ENCODE data around the gene EIF4E3.

The EIF4E3 gene

DNA sequence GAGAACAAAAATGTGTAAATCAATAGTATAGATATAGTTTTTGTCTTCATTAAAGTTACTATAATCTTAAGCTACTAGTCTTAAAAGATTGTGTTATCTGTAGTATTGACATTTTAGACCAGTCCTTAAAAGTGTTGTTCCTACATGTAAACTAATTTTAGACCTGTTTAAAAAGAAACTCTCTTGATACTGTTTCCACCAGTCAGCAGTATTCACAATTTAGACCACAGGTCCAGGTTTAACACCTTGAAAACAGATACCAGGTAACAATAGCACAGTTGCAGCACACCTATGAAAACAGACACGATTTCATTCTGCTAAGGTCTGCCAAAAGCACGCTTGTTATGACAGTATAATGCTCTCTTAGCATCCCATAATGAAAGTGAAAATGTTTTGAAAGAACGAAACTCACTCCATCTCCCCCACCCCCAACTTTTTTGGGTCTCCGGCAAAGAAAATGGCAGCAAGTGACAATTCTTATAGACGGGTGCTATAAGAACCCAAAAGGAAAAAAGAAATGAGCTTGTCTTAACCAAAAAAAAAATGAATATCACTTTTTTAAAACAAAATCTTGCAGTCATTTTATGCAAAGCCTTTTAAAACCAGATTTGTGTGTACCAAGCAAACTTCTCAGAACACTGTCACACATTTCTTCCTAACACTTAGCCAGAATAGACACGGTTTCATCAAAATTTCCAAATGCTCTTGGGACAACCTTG, 1.6 kb downstream of the EIF4E3 start:
- H3K4me3 ChIP-seq (ENCODE audit: low read length): no peak overlapping the region
- no peak for DNase-seq (ENCODE audit: low read depth)
- TF ChIP-seq, protein P1, sequence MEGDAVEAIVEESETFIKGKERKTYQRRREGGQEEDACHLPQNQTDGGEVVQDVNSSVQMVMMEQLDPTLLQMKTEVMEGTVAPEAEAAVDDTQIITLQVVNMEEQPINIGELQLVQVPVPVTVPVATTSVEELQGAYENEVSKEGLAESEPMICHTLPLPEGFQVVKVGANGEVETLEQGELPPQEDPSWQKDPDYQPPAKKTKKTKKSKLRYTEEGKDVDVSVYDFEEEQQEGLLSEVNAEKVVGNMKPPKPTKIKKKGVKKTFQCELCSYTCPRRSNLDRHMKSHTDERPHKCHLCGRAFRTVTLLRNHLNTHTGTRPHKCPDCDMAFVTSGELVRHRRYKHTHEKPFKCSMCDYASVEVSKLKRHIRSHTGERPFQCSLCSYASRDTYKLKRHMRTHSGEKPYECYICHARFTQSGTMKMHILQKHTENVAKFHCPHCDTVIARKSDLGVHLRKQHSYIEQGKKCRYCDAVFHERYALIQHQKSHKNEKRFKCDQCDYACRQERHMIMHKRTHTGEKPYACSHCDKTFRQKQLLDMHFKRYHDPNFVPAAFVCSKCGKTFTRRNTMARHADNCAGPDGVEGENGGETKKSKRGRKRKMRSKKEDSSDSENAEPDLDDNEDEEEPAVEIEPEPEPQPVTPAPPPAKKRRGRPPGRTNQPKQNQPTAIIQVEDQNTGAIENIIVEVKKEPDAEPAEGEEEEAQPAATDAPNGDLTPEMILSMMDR (IDR thresholded peaks at IDR 0.05; ENCODE audit: insufficient read depth, low read depth, low read length, missing control alignments): no peak

DNA sequence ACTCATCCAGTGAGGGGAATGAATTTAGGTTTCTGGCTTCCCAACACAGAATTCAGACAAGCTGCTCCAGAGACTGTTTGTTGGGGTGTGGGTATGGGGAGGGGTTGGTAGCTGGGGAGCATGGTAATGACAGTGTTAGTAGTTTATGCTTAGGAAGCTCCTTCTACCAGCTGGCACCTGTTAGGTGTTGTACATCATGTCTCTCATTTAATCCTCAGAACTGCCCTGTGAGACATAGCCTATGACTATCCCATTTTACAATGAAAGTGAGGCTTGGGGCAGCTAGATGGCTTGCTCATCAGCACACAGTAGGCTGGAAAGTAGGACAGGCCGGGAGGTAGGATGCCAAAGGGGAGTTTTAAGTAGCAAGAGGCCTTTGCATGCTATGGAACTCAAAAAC, 2.5 kb downstream of the EIF4E3 start:
- TF ChIP-seq, protein P1 (IDR thresholded peaks at IDR 0.05; ENCODE audit: insufficient read depth, low read depth, low read length, missing control alignments): no peak
- H3K4me3 ChIP-seq (ENCODE audit: low read length): no peak overlapping the region
- DNase-seq (ENCODE audit: low read depth): no peak

DNA sequence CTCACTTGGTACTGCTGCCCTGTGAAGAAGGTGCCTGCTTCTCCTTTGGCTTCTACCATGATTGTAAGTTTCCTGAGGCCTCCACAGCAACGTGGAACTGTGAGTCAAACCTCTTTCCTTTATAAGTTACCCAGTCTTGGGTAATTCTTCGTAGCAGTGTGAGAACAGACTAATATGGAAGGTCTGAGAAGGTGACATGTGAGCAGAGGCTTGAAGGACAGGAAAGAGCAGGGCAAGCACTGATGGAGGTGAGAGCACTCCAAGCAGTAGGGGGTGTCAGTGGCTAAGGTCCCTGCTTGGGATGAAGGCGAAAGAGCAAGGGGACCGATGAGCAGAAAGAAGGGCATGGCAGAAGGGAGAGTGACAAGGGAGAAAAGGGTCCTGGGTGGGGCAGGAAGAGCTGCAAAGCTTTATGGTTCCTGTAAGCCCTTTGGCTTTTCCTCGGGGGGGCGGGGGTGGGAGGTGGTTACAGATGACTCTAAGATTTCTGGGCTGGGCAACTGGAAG, 3.5 kb downstream of the EIF4E3 start:
- DNase-seq (ENCODE audit: low read depth): no peak
- no peak overlapping the region for H3K4me3 ChIP-seq (ENCODE audit: low read length)
- TF ChIP-seq, protein P1 (IDR thresholded peaks at IDR 0.05; ENCODE audit: insufficient read depth, low read depth, low read length, missing control alignments): no peak

DNA sequence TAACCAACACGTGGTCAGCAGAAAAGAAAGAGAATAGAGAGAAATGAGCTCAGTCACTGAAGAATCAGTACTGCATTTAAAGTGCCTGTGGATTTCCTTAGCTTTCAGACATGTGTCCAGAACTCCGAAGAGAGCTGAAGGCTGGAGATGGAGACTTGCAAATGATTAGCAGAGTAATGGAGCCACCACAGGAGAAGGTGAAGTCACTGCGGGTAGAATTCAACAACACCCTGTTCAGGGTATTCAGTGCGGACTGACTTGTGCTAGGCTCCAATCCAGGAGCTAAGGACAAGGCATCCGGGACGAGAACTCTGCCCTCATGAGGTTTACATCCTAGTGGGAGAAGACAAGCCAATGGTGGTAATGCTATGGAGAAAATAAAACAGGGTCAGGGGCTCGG, 4.2 kb downstream of the EIF4E3 start:
- H3K4me3 ChIP-seq (ENCODE audit: low read length): no peak overlapping the region
- no peak for DNase-seq (ENCODE audit: low read depth)
- TF ChIP-seq, protein P1 (IDR thresholded peaks at IDR 0.05; ENCODE audit: insufficient read depth, low read depth, low read length, missing control alignments): no peak

DNA sequence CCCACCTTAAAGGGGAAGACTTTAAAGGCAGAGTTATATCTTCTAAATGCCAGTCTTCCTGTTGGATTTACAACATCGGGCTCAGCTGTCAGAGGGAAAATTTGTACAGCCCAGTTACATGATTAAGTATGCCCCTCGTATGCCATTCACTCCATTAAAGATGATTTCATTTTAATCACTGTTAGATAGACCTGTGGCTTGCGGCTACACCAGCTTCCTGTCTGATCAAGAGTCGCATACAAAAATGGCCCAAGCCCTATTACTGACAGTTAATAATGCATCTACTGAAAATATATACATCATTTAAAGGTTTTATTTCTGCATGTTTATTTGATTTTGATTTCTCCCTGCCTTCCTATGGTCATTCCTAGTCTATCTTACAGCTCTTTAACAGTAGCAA, 7.1 kb downstream of the EIF4E3 start:
- DNase-seq (ENCODE audit: low read depth): no peak
- H3K4me3 ChIP-seq (ENCODE audit: low read length): no peak overlapping the region
- TF ChIP-seq, protein P1 (IDR thresholded peaks at IDR 0.05; ENCODE audit: insufficient read depth, low read depth, low read length, missing control alignments): no peak

DNA sequence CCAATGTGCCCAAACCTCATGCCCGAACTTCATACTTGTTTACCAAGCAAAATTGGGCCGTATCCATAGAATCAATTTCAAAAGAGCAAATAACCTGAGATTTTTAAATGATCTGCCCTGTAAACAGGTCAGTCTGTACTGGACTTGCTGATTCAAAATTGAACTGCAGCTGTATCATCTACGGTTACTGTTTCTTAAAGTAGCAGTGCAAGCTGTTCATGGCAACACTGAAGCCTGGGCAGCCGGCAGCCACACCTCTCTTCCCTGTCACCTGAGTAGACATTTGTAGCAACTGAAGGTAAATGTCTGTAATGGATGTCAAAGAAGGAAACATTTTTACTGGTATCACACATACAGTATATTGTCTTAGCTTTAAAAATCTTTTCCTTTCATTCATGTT, 10.6 kb downstream of the EIF4E3 start:
- DNase-seq (ENCODE audit: low read depth): no peak
- TF ChIP-seq, protein P1 (IDR thresholded peaks at IDR 0.05; ENCODE audit: insufficient read depth, low read depth, low read length, missing control alignments): no peak
- H3K4me3 ChIP-seq (ENCODE audit: low read length): no peak overlapping the region

DNA sequence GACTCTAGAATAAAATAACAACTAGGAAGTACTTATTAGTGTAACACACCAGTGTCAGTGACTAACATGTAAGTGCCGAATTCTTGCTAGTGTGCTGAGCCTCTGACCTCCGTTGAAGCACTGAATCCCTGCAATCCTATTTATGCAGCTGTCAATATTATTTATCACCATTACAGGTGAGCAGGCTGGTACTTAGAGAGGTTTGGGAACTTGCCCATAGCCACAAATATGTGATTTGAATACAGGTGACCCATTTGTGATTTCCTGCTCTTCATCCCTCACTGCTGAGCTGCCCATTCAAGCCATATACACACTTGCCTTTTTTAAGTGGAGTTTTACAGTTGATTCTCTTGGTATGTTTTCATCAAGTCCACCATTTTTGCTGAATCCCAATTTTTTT, 12.2 kb downstream of the EIF4E3 start:
- no peak overlapping the region for H3K4me3 ChIP-seq (ENCODE audit: low read length)
- TF ChIP-seq, protein P1 (IDR thresholded peaks at IDR 0.05; ENCODE audit: insufficient read depth, low read depth, low read length, missing control alignments): no peak
- no peak for DNase-seq (ENCODE audit: low read depth)

All from epithelial cell of esophagus (primary cell).